ENCODE results near the gene SLC35F1.

Gene SLC35F1

DNA sequence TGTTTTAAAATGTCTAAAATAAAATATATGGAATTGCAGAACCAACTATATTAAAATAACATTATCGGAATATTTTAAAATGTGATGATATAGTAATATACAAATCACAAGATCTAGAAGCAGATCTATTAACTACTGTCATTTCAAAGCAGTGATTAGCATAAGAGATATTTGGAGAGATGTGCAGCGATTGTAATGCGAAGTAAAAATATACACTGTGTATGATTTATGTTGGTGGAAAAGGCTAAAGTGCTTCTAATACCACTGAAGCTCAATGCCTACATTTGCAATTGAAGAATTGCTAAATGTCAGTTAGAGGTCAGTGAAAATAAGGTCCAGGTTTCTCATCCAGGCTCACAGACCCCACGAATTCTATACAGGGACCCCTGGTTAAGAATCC, 392.4 kb downstream of the SLC35F1 start (continued):
- TF ChIP-seq, protein P1, sequence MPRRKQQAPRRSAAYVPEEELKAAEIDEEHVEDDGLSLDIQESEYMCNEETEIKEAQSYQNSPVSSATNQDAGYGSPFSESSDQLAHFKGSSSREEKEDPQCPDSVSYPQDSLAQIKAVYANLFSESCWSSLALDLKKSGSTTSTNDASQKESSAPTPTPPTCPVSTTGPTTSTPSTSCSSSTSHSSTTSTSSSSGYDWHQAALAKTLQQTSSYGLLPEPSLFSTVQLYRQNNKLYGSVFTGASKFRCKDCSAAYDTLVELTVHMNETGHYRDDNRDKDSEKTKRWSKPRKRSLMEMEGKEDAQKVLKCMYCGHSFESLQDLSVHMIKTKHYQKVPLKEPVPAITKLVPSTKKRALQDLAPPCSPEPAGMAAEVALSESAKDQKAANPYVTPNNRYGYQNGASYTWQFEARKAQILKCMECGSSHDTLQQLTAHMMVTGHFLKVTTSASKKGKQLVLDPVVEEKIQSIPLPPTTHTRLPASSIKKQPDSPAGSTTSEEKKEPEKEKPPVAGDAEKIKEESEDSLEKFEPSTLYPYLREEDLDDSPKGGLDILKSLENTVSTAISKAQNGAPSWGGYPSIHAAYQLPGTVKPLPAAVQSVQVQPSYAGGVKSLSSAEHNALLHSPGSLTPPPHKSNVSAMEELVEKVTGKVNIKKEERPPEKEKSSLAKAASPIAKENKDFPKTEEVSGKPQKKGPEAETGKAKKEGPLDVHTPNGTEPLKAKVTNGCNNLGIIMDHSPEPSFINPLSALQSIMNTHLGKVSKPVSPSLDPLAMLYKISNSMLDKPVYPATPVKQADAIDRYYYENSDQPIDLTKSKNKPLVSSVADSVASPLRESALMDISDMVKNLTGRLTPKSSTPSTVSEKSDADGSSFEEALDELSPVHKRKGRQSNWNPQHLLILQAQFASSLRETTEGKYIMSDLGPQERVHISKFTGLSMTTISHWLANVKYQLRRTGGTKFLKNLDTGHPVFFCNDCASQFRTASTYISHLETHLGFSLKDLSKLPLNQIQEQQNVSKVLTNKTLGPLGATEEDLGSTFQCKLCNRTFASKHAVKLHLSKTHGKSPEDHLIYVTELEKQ (tag by site-specific recombination; IDR thresholded peaks at IDR 0.05; ENCODE audit: borderline replicate concordance) = no peak
- TF ChIP-seq, protein P2, sequence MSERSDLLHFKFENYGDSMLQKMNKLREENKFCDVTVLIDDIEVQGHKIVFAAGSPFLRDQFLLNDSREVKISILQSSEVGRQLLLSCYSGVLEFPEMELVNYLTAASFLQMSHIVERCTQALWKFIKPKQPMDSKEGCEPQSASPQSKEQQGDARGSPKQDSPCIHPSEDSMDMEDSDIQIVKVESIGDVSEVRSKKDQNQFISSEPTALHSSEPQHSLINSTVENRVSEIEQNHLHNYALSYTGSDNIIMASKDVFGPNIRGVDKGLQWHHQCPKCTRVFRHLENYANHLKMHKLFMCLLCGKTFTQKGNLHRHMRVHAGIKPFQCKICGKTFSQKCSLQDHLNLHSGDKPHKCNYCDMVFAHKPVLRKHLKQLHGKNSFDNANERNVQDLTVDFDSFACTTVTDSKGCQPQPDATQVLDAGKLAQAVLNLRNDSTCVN (tag by site-specific recombination; optimal IDR thresholded peaks at IDR 0.05) = no peak
- TF ChIP-seq ZNF555 (tag by site-specific recombination; conservative IDR thresholded peaks at IDR 0.05) (no peak), REPIN1 (tag by site-specific recombination; IDR thresholded peaks at IDR 0.05; ENCODE audit: low read depth) (no peak), ZFP37 (tag by site-specific recombination; IDR thresholded peaks at IDR 0.05) (no peak)

- TF ChIP-seq ZNF580 (tag by site-specific recombination; IDR thresholded peaks at IDR 0.05) (no peak), ZBTB6 (tag by site-specific recombination; IDR thresholded peaks at IDR 0.05) (no peak), ZNF513 (tag by site-specific recombination; IDR thresholded peaks at IDR 0.05) (no peak)
- TF ChIP-seq, protein P2 (tag by site-specific recombination; optimal IDR thresholded peaks at IDR 0.05) = no peak
- H3K9me3 ChIP-seq (ENCODE audit: control insufficient read depth, insufficient read depth, low read depth, low read length) = no peaks in the 10 kb centered on the region
- POLR2A ChIA-PET = no interaction called here
- CTCF ChIA-PET = interaction anchor here (1.2 kb wide), 1 partner anchor 17 kb away, joined by 4 read pairs; no protein-coding TSS in a partner anchor
- no peaks in the 10 kb centered on the region for H3K36me3 ChIP-seq (ENCODE audit: control insufficient read depth in 2 of 2, insufficient read depth in 1 of 2, low read length in 2 of 2)
- no peak overlapping the region for H3K4me3 ChIP-seq (ENCODE audit: low read depth, low read length)
- H3K4me1 ChIP-seq (ENCODE audit: control insufficient read depth, insufficient read depth, low read length) = peaks cover 4% of the 10 kb centered on the region; the same call in 1 of the 2 replicates
- H3K27ac ChIP-seq (ENCODE audit: extremely low read depth, low read depth, low read length) = no peak overlapping the region
These were observed 397.3 kb downstream of the SLC35F1 start for GRCh38 chr6:118304321-118304720.

DNA sequence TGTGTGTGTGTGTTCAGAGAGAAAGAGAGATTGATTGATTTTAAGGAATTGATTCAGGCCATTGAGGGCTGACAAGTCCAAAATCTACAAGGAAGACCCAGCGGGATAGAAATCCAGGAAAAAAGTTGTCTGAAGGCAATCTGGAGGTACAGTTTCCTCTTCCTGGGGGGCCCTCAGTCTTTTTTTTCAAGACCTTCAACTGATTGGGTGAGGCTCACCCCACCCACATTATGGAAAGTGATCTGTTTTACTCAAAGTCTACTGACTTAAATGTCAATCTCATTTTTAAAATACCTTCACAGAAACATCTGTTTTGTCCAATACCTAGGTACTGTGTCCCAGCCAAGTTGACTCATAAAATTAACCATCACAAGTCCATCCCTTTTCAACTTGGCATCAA, 398.0 kb downstream of the SLC35F1 start:
- no peak overlapping the region for H3K27ac ChIP-seq (ENCODE audit: extremely low read depth, low read depth, low read length)
- TF ChIP-seq ZNF24 (tag by site-specific recombination; IDR thresholded peaks at IDR 0.05) (no peak), ZNF335 (tag by site-specific recombination; conservative IDR thresholded peaks at IDR 0.05) (no peak), ZNF585B (tag by site-specific recombination; IDR thresholded peaks at IDR 0.05) (no peak), ZNF37A (tag by site-specific recombination; IDR thresholded peaks at IDR 0.05) (no peak), OVOL3 (tag by site-specific recombination; IDR thresholded peaks at IDR 0.05) (no peak), ZNF10 (tag by site-specific recombination; IDR thresholded peaks at IDR 0.05) (peak; percentile 97), KLF8 (tag by site-specific recombination; IDR thresholded peaks at IDR 0.05) (no peak)
- TF ChIP-seq, protein P3, sequence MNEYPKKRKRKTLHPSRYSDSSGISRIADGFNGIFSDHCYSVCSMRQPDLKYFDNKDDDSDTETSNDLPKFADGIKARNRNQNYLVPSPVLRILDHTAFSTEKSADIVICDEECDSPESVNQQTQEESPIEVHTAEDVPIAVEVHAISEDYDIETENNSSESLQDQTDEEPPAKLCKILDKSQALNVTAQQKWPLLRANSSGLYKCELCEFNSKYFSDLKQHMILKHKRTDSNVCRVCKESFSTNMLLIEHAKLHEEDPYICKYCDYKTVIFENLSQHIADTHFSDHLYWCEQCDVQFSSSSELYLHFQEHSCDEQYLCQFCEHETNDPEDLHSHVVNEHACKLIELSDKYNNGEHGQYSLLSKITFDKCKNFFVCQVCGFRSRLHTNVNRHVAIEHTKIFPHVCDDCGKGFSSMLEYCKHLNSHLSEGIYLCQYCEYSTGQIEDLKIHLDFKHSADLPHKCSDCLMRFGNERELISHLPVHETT (tag by site-specific recombination; IDR thresholded peaks at IDR 0.05) = no peak
- no peaks in the 10 kb centered on the region for H3K36me3 ChIP-seq (ENCODE audit: control insufficient read depth in 2 of 2, insufficient read depth in 1 of 2, low read length in 2 of 2)
- no peaks in the 10 kb centered on the region for H3K9me3 ChIP-seq (ENCODE audit: control insufficient read depth, insufficient read depth, low read depth, low read length)
- peaks cover 4% of the 10 kb centered on the region; the same call in 1 of the 2 replicates for H3K4me1 ChIP-seq (ENCODE audit: control insufficient read depth, insufficient read depth, low read length)
- POLR2A ChIA-PET = no interaction called here
- no peak overlapping the region for H3K4me3 ChIP-seq (ENCODE audit: low read depth, low read length)
- CTCF ChIA-PET = no interaction called here
